Measurements from ENCODE around the gene FAM107A.

The FAM107A gene

GRCh38 chr3:58567251-58567515 lies 10.0 kb downstream of the FAM107A start:
- no peak for DNase-seq (ENCODE audit: low read depth)

- no peak for DNase-seq (ENCODE audit: low read depth)
Observed at GRCh38 chr3:58566398-58567250, 10.6 kb downstream of the FAM107A start.

GRCh38 chr3:58565621-58566397 lies 11.4 kb downstream of the FAM107A start:
- DNase-seq (ENCODE audit: low read depth), result no peak

GRCh38 chr3:58564456-58565160 lies 12.6 kb downstream of the FAM107A start:
- DNase-seq (ENCODE audit: low read depth), result peak; percentile 93

GRCh38 chr3:58564054-58564453 lies 13.1 kb downstream of the FAM107A start:
- DNase-seq (ENCODE audit: low read depth), result no peak

GRCh38 chr3:58563386-58564035 lies 13.7 kb downstream of the FAM107A start:
- peak; percentile 80 for DNase-seq (ENCODE audit: low read depth)

- DNase-seq (ENCODE audit: low read depth), result no peak
Observed at GRCh38 chr3:58562498-58562897, 14.7 kb downstream of the FAM107A start.

- peak; percentile 97 for DNase-seq (ENCODE audit: low read depth)
Observed at GRCh38 chr3:58560771-58561311, 16.4 kb downstream of the FAM107A start.

- DNase-seq (ENCODE audit: low read depth), result no peak
Observed at GRCh38 chr3:58559586-58559985, 17.6 kb downstream of the FAM107A start.

- no peak for DNase-seq (ENCODE audit: low read depth)
Observed at GRCh38 chr3:58557491-58557890, 19.7 kb downstream of the FAM107A start.

GRCh38 chr3:58556761-58557221 lies 20.4 kb downstream of the FAM107A start:
- DNase-seq (ENCODE audit: low read depth), result no peak

- no peak for DNase-seq (ENCODE audit: low read depth)
Observed at GRCh38 chr3:58556001-58556400, 21.2 kb downstream of the FAM107A start.

GRCh38 chr3:58555203-58555602 lies 22.0 kb downstream of the FAM107A start:
- DNase-seq (ENCODE audit: low read depth), result no peak

GRCh38 chr3:58553003-58553402 lies 24.2 kb downstream of the FAM107A start:
- no peak for DNase-seq (ENCODE audit: low read depth)

GRCh38 chr3:58551636-58552180 lies 25.5 kb downstream of the FAM107A start:
- DNase-seq (ENCODE audit: low read depth), result no peak

- no peak for DNase-seq (ENCODE audit: low read depth)
Observed at GRCh38 chr3:58544541-58544940, 32.6 kb downstream of the FAM107A start.

GRCh38 chr3:58540176-58540858 lies 36.9 kb downstream of the FAM107A start:
- no peak for DNase-seq (ENCODE audit: low read depth)

GRCh38 chr3:58539626-58540025 lies 37.6 kb downstream of the FAM107A start:
- peak; percentile 30 for DNase-seq (ENCODE audit: low read depth)

- DNase-seq (ENCODE audit: low read depth), result no peak
Observed at GRCh38 chr3:58537412-58538301, 39.5 kb downstream of the FAM107A start.

Measured in ELR (cell line).